ENCODE measurements around the gene TEX26. TPM values are rescaled to one million over a fixed set of nuclear protein-coding genes. Genes with fewer than 3 reads are reported as not detected.
A peak's percentile ranks its signal among the peaks of the same experiment; 100 is the strongest.

Gene TEX26
- polyA plus RNA-seq, 1 of the 3 experiments (the other 2 are of a cell fraction) = not detected

GRCh38 chr13:30882996-30883766 is 49.3 kb upstream of the TEX26 start:
- WGBS (ENCODE audit: low lambda C conversion rate) = 68% methylated on average over 13 of the region's 13 CpGs
- Histone ChIP-seq H3K27me3 (ENCODE audit: insufficient read depth) (no peaks in the 10 kb centered on the region), H3K9ac (no peak overlapping the region), H3F3A (replicated peaks; ENCODE audit: insufficient read depth) (no peaks in the 10 kb centered on the region), H3K4me3 (ENCODE audit: low read depth in 2 of 2, low read length in 1 of 2) (no peak overlapping the region), H4K20me1 (ENCODE audit: insufficient read depth) (no peaks in the 10 kb centered on the region), H3K79me2 (ENCODE audit: insufficient read depth) (no peaks in the 10 kb centered on the region), H2AFZ (ENCODE audit: low read depth) (no peak overlapping the region), H3K36me3 (replicated peaks in 1 of 2; ENCODE audit: control insufficient read depth in 1 of 2, insufficient read depth in 2 of 2, low read length in 1 of 2) (no peaks in the 10 kb centered on the region), H3K9me2 (no peaks in the 10 kb centered on the region), H3K4me2 (no peak overlapping the region), H3K27ac (ENCODE audit: low read depth in 2 of 2, low read length in 1 of 2) (peak overlapping the region in 1 of 2 experiments; percentile 88; a peak in 3 of 4 replicates), H3K9me3 (no peaks in the 10 kb centered on the region), H3K4me1 (ENCODE audit: control insufficient read depth in 1 of 2, insufficient read depth in 2 of 2, low read depth in 1 of 2, low read length in 1 of 2) (peaks cover 21 to 28% of the 10 kb centered on the region in 2 experiments)
- POLR2A ChIA-PET = no interaction called here
- CTCF ChIA-PET = interaction anchor here (0.6 to 2.6 kb wide), 2 partner anchors 15 to 17 kb away, joined by 3 to 8 read pairs; no protein-coding TSS in a partner anchor
- no peak for DNase-seq
- TF ChIP-seq CHD2 (IDR thresholded peaks at IDR 0.05; ENCODE audit: low read length, partially characterized antibody) (no peak), YY1 (IDR thresholded peaks at IDR 0.05; ENCODE audit: low read depth) (no peak), RXRA (IDR thresholded peaks at IDR 0.05; ENCODE audit: borderline replicate concordance, low read depth) (no peak), MXI1 (IDR thresholded peaks at IDR 0.05; ENCODE audit: low read depth, low read length) (no peak), EZH2phosphoT487 (IDR thresholded peaks at IDR 0.05; ENCODE audit: borderline replicate concordance, low read depth) (no peak), CTCF (IDR thresholded peaks at IDR 0.05) (no peak), RFX5 (IDR thresholded peaks at IDR 0.05; ENCODE audit: low read length) (no peak), REST (IDR thresholded peaks at IDR 0.05; ENCODE audit: low read depth, low read length) (no peak), USF1 (IDR thresholded peaks at IDR 0.05; ENCODE audit: borderline replicate concordance, low read depth) (no peak), TCF12 (IDR thresholded peaks at IDR 0.05) (no peak), FOXJ3 (CRISPR knock-in tag; IDR thresholded peaks at IDR 0.05) (no peak), JUND (IDR thresholded peaks at IDR 0.05) (no peak), GABPA (IDR thresholded peaks at IDR 0.05; ENCODE audit: low read depth) (no peak), TAF1 (IDR thresholded peaks at IDR 0.05; ENCODE audit: borderline replicate concordance, low read depth, low read length) (no peak), POLR2AphosphoS5 (IDR thresholded peaks at IDR 0.05; ENCODE audit: low read depth, low read length) (no peak), SMC3 (IDR thresholded peaks at IDR 0.05; ENCODE audit: low read depth, low read length) (no peak), USF2 (IDR thresholded peaks at IDR 0.05; ENCODE audit: borderline replicate concordance, low read depth, low read length) (no peak), EP300 (IDR thresholded peaks at IDR 0.05; ENCODE audit: borderline replicate concordance in 1 of 2, low read depth in 1 of 2, low read length in 1 of 2) (no peak), RCOR1 (IDR thresholded peaks at IDR 0.05; ENCODE audit: low read length) (no peak), ELF1 (IDR thresholded peaks at IDR 0.05) (no peak)

Measured in SK-N-SH (cell line).